ENCODE results near the gene ENOX1. TPM values are rescaled to one million over a fixed set of nuclear protein-coding genes. Genes with fewer than 3 reads are reported as not detected.

The ENOX1 gene
- total RNA-seq, 2 experiments from 2014 or later = not detected

DNA sequence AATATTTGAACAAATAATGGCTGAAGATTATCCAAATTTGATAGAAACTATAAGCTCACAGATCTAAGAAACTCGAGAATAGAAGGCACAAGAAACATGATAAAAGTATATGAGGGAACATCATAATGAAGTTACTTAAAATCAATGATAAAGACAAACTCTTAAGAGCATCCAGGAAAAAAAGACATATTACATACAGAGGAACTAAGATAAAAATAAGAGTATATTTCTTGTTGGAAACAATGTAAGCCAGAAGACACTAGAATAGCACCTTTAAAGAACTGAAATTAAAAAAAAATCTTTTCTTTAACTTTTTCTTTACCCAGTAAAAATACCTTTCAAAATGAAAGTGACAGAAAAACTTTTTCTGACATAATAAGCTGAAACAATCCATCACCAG is 407.0 kb downstream of the ENOX1 start:
- Mint-ChIP-seq H3K4me3 (no peak overlapping the region), H3K4me1 (no peaks in the 10 kb centered on the region), H3K36me3 (no peaks in the 10 kb centered on the region), H3K27ac (no peak overlapping the region), H3K9me3 (no peaks in the 10 kb centered on the region), H3K27me3 (peaks cover 19% of the 10 kb centered on the region)
- ATAC-seq (ENCODE audit: low read depth) (no peak), DNase-seq (no peak)
- POLR2A ChIA-PET = no interaction called here

DNA sequence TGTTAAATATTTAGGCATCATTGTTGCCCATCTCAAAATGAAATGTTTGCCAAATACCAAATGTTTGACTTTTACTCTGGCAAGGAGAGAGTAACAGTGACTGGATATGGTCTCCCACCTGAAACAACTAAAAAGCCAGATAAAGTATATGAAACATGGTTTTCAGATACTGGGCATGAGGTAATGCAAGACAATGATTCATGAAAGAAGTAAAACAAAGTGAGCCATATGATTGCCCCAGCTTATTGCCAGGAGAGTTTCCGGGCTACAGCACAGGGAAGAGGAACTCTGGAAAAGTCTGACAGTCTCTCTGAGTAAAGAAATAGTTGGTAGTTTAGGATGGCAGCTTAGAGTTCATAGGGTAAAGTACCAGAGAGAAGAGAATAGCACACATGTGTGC is 408.8 kb downstream of the ENOX1 start:
- DNase-seq = no peak
- no peak for ATAC-seq (ENCODE audit: low read depth)
- Mint-ChIP-seq H3K4me1 (peaks cover 1% of the 10 kb centered on the region), H3K27ac (no peak overlapping the region), H3K27me3 (peaks cover 15% of the 10 kb centered on the region), H3K4me3 (no peak overlapping the region), H3K9me3 (no peaks in the 10 kb centered on the region), H3K36me3 (no peaks in the 10 kb centered on the region)
- POLR2A ChIA-PET = no interaction called here

DNA sequence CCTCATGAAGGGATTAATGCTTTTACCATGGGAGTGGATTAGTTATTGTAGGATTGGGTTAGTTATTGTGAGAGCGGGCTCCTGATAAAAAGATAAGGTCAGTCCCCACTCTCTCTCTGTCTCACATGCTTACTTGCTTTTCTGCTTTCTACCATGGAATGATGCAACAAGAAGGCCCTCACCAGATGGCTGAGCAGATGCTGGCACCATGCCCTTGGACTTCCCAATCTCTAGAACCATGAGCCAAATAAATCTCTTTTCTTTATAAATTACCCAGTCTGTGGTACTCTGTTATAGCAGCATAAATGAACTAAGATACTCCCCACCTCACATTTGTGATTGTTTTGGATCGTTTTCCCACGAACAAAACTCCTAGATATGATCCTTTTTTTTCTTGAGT is 409.6 kb downstream of the ENOX1 start:
- no peak overlapping the region for H3K4me3 Mint-ChIP-seq
- no peak for DNase-seq
- H3K36me3 Mint-ChIP-seq = no peaks in the 10 kb centered on the region
- POLR2A ChIA-PET = no interaction called here
- H3K9me3 Mint-ChIP-seq = no peaks in the 10 kb centered on the region
- no peak for ATAC-seq (ENCODE audit: low read depth)
- peaks cover 5% of the 10 kb centered on the region for H3K4me1 Mint-ChIP-seq
- H3K27ac Mint-ChIP-seq = no peak overlapping the region
- peaks cover 14% of the 10 kb centered on the region for H3K27me3 Mint-ChIP-seq

DNA sequence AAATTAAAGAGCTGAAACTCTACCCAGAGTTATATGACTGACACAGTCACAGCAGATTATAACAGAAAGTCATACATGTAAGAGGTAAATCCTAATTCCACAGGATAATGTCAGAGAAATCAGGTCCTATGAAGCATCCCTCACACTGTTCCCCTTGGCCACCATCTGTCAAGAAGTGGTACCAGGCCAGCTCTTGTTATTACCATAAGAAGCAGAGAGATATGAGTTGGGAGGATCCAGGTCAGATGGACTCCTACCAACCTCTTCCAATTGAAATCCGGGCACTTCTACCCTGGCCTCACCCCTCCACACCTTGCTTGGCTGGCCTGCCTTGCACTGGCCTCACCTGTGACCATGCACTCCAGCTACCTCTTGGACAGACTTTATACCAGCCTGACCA is 410.2 kb downstream of the ENOX1 start:
- ATAC-seq (ENCODE audit: low read depth) (no peak), DNase-seq (no peak)
- H3K4me1 Mint-ChIP-seq = peaks cover 5% of the 10 kb centered on the region
- H3K36me3 Mint-ChIP-seq = no peaks in the 10 kb centered on the region
- no peaks in the 10 kb centered on the region for H3K9me3 Mint-ChIP-seq
- H3K27ac Mint-ChIP-seq = no peak overlapping the region
- no peak overlapping the region for H3K4me3 Mint-ChIP-seq
- POLR2A ChIA-PET = no interaction called here
- H3K27me3 Mint-ChIP-seq = peaks cover 10% of the 10 kb centered on the region

DNA sequence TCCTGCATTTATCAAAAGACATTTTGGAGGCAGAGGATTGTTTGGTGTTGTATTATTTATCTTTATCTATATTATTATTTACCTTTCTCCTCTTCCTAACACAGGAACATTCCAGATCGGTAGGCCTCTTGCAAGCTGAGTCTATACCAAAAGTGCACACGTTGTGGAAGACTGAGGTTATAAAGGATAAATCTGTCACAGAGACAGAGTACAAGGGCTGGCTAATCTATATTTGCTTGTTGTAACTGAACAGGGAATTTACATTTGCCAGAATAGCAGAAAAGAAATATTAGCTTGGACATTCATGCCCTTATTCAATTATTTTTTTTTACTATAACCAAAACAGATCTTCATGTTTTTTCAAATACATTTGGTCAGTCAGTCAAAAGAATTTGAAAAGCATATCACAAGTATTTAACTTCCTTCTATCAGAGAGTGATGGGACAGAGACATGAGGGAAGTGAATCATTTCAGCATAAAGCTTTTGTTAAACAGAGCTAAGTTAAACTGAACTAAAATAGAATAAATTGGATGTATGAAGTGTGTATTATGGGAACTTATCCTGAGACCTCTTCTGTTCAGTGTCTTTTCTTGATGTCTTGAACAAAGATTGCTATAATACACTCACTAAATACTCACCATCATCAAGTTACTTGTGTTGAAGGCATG is 410.8 kb downstream of the ENOX1 start:
- H3K9me3 Mint-ChIP-seq = no peaks in the 10 kb centered on the region
- no peak overlapping the region for H3K4me3 Mint-ChIP-seq
- POLR2A ChIA-PET = no interaction called here
- H3K27ac Mint-ChIP-seq = no peak overlapping the region
- H3K4me1 Mint-ChIP-seq = peaks cover 5% of the 10 kb centered on the region
- H3K27me3 Mint-ChIP-seq = peaks cover 10% of the 10 kb centered on the region
- ATAC-seq (ENCODE audit: low read depth) (no peak), DNase-seq (no peak)
- no peaks in the 10 kb centered on the region for H3K36me3 Mint-ChIP-seq

DNA sequence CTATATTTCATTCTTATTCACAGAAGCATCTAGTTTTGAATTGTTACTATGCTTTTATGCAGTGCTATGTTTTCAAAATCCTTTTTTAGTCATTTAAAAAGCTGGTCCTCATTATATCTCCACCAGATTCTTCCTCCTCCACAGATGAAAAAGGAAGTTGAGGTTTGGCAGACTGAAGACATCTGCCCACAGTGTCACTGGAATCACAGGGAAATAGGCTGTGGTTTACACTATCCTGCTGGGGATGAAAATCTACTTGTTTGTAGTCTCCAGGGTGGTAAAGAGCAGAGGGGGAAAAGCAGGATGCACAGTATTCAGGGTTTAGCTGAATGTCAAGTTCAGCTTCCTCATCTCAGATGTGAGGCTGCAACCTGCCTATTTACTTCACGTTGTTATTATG is 412.2 kb downstream of the ENOX1 start:
- Mint-ChIP-seq H3K4me1 (peaks cover 5% of the 10 kb centered on the region), H3K4me3 (no peak overlapping the region), H3K9me3 (no peaks in the 10 kb centered on the region), H3K27me3 (peaks cover 9% of the 10 kb centered on the region), H3K27ac (no peak overlapping the region), H3K36me3 (peaks cover under 1% of the 10 kb centered on the region)
- DNase-seq (no peak), ATAC-seq (ENCODE audit: low read depth) (no peak)
- POLR2A ChIA-PET = no interaction called here

DNA sequence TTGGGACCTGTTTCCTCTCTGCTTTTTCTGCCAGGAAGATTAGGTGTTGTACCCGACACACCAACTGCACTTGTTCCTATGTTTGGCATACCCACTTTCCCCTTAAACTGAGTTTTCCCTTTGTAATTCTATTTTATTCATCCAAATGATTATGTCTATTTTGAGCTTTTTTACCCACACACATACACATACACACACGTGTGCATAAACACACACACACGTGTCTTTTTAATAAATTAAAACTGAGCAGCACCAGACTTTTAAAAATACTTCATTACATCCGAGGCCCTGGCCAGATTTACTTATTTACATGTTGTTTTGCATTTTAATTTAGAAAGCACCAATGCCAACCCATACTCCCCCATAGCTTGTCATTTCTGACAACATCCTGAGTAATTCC is 413.4 kb downstream of the ENOX1 start:
- no peak for ATAC-seq (ENCODE audit: low read depth)
- H3K27ac Mint-ChIP-seq = no peak overlapping the region

DNA sequence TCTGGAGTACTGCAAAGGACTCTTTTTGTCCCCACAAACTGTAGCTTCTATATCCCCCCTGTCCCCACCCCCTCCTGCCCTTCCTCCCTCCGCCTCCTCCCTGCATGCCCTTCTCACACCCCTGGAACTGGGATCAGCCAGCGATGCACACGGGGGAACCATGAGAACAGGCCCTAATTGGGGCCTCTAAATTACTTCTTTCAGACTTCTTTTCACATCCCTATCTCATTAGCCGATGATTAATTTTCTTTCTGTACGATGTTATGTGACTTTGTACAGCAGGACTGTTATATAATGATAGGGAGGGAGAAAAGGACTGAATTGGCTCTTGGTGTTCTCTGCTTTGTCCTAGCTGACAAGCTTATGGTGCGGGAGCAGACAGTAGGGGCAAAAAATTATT is 415.9 kb downstream of the ENOX1 start:
- no peak overlapping the region for H3K4me3 Mint-ChIP-seq
- POLR2A ChIA-PET = interaction anchor here (0.5 kb wide), 1 partner anchor 315 kb away, joined by 4 read pairs; no protein-coding TSS in a partner anchor

More for the DNA sequence above, 413.4 kb downstream of the ENOX1 start:
- POLR2A ChIA-PET = no interaction called here
- DNase-seq = no peak
- Mint-ChIP-seq H3K4me3 (no peak overlapping the region), H3K36me3 (peaks cover 6% of the 10 kb centered on the region), H3K9me3 (no peaks in the 10 kb centered on the region), H3K4me1 (peaks cover 7% of the 10 kb centered on the region), H3K27me3 (peaks cover 4% of the 10 kb centered on the region)

DNA sequence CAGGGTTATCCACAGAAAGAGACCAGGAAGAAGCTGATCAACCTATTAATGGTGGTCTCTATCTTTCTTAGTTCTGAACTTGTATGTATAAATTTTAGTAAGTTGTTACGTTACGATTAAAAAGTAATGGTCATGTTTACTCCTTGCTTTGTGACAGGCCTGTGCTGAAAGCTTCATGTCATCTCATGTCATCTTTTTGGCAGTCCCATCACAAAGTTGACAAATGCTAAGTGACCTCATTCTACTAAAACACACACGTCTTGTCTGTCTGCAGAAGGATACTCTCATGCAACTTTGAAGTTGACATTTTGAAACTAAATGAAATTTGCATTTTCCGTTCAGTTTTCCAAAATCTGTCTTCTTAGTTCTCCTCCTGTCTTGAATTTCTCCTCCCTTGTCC is 417.5 kb downstream of the ENOX1 start:
- H3K27ac Mint-ChIP-seq = no peak overlapping the region
- DNase-seq = no peak
- peaks cover 17% of the 10 kb centered on the region for H3K4me1 Mint-ChIP-seq
- no peak for ATAC-seq (ENCODE audit: low read depth)
- POLR2A ChIA-PET = no interaction called here
- H3K27me3 Mint-ChIP-seq = no peaks in the 10 kb centered on the region
- peaks cover 8% of the 10 kb centered on the region for H3K36me3 Mint-ChIP-seq
- H3K9me3 Mint-ChIP-seq = no peaks in the 10 kb centered on the region
- H3K4me3 Mint-ChIP-seq = no peak overlapping the region

More for the DNA sequence above, 415.9 kb downstream of the ENOX1 start:
- H3K9me3 Mint-ChIP-seq = no peaks in the 10 kb centered on the region
- no peak overlapping the region for H3K27ac Mint-ChIP-seq
- peaks cover 8% of the 10 kb centered on the region for H3K36me3 Mint-ChIP-seq
- DNase-seq (no peak), ATAC-seq (ENCODE audit: low read depth) (no peak)
- H3K4me1 Mint-ChIP-seq = peaks cover 17% of the 10 kb centered on the region
- no peaks in the 10 kb centered on the region for H3K27me3 Mint-ChIP-seq

DNA sequence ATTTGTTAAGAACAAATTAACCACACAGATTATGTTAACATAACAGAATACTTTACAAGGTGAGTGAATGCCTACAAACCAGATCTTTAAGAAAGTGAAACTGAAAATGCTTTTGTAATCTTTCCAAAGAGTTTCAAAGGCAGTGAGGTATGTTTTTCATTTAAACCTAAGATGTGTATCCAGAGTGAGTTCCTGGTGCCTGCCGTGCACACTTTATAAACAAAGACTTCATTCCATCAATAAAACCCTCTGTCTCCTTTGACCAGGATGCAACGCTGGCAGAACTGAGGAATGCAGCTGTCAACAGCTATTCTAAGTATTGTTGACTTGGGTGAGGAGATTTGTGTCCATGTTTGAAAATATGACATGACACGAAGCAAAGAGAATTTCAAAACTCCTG is 418.8 kb downstream of the ENOX1 start:
- Mint-ChIP-seq H3K9me3 (no peaks in the 10 kb centered on the region), H3K4me3 (peak overlapping the region; percentile 61), H3K4me1 (peaks cover 16% of the 10 kb centered on the region), H3K36me3 (peaks cover 8% of the 10 kb centered on the region), H3K27ac (peak overlapping the region; percentile 75), H3K27me3 (no peaks in the 10 kb centered on the region)
- DNase-seq = no peak
- POLR2A ChIA-PET = no interaction called here
- peak; percentile 71 for ATAC-seq (ENCODE audit: low read depth)

DNA sequence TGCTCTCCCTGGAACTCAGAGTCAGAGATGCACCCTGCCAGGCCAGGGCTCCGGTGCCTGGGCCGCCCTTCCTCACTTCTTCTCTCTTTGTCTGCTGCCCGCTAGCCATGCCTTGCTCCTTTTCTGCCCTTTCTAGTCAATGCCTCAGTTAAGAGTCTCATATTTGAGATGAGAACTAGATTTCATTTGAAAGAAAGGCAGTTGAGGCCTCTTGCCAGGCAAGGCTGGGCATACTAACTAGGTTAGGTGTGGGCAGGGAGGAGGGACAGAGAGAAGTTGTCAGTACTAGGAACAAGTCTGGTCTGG is 421.8 kb downstream of the ENOX1 start:
- no peaks in the 10 kb centered on the region for H3K27me3 Mint-ChIP-seq
- H3K36me3 Mint-ChIP-seq = peaks cover 8% of the 10 kb centered on the region
- H3K4me1 Mint-ChIP-seq = peaks cover 12% of the 10 kb centered on the region
- H3K4me3 Mint-ChIP-seq = no peak overlapping the region
- no peaks in the 10 kb centered on the region for H3K9me3 Mint-ChIP-seq
- POLR2A ChIA-PET = no interaction called here
- no peak for ATAC-seq (ENCODE audit: low read depth)
- no peak overlapping the region for H3K27ac Mint-ChIP-seq
- no peak for DNase-seq

DNA sequence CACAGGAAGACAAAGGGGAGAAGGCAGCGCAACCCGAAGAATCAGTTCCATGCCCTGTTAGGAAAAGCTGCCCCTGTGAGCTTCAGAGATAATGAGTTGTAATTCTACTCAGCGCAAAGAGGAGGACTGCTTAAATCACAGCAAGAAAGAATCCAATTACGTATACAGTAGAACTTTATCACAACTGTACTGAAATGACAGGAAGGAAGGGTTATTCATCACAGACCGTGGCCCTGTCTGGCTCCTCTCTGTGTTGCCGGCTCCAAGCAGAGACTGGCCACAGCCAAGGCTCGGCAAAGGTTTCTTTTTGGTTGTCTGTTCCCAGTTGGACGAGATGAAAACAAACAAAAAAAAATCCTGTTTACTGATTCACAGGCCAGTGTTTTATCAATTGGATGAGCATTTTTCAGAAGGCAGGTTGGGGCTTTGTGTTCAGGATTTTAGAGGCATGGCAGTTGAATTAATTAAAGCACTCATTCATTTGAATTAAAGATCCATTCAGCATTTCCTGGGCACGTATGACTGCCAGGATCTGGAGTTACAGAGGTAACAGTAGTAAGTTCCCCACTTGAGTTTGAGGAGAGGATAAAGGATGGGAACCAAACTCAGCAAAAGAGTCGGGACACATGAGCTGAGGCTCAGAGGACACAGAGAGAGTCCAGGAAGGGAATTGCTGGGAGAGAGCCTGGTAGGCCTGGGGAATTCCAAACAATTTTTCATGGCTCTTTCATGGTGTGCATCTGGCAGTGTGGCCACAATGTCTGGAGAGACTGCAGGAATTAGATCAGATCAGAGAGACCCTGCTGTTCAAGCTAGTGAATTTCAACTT is 422.3 kb downstream of the ENOX1 start:
- peaks cover 12% of the 10 kb centered on the region for H3K4me1 Mint-ChIP-seq
- no peak overlapping the region for H3K4me3 Mint-ChIP-seq
- H3K27ac Mint-ChIP-seq = no peak overlapping the region
- ATAC-seq (ENCODE audit: low read depth) = no peak
- H3K36me3 Mint-ChIP-seq = peaks cover 6% of the 10 kb centered on the region
- DNase-seq = no peak
- POLR2A ChIA-PET = no interaction called here
- no peaks in the 10 kb centered on the region for H3K27me3 Mint-ChIP-seq
- no peaks in the 10 kb centered on the region for H3K9me3 Mint-ChIP-seq

DNA sequence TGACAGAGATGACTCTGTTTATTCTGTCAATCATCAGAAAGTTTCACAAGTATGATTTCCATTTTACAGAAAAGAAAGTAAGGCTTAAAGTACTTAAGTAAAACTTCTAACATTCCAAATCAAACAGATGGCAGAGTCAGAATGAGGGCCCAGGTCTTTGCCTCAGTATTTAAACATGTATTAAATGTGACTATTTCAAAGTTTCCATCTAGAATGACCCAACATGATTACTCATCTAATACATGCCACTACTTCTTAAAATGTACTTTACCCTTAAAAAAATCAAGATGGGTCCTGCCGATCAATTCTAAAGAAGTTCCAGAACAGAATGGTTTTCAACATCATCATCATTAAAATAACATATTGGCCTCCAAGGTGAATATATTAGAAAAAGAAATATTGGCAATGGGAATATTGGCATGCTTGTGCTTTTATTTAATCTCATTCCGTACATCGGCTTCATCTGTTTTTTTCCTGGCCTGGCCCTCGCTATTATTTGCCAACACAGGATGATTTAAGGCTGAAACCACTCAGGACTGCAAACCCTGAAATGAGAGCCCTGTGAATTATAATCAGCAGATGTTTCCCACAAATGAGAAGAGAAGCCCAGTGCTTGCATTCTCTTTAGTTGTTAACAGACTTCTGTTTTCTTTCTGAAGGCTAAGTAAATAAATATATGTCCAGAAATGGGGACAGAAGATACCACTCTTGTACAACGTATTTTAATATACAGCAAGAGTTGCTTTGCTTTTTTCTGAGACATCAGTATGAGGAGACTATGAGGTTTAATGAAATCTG is 423.4 kb downstream of the ENOX1 start:
- DNase-seq (no peak), ATAC-seq (ENCODE audit: low read depth) (no peak)
- Mint-ChIP-seq H3K36me3 (peaks cover 2% of the 10 kb centered on the region), H3K4me1 (peaks cover 10% of the 10 kb centered on the region), H3K27me3 (no peaks in the 10 kb centered on the region), H3K4me3 (no peak overlapping the region), H3K27ac (no peak overlapping the region), H3K9me3 (no peaks in the 10 kb centered on the region)
- POLR2A ChIA-PET = no interaction called here

DNA sequence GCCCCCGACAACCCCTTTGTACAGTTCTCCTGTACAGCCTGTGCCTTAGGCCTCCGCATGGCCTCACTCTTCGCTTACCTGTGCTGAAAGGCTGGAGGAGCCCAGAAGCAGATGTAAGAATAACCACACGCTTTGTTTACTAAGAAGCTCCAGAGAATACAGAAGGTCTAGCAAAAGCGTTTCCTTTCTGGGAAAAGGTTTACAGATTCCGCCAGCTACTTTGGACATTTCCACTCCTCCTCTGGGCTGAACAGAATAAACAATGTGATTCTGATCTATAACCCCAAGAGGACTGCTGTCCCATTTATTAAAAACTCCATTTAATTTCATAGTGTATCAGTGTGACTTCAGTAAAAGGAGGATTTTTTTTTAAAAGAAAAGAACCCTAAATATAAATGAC is 424.2 kb downstream of the ENOX1 start:
- POLR2A ChIA-PET = no interaction called here
- H3K4me3 Mint-ChIP-seq = no peak overlapping the region
- H3K9me3 Mint-ChIP-seq = no peaks in the 10 kb centered on the region
- no peak for ATAC-seq (ENCODE audit: low read depth)
- H3K36me3 Mint-ChIP-seq = peaks cover 2% of the 10 kb centered on the region
- no peak overlapping the region for H3K27ac Mint-ChIP-seq
- H3K27me3 Mint-ChIP-seq = no peaks in the 10 kb centered on the region
- H3K4me1 Mint-ChIP-seq = peaks cover 6% of the 10 kb centered on the region
- no peak for DNase-seq
